ENCODE measurements around the gene RHEBL1.

DNA sequence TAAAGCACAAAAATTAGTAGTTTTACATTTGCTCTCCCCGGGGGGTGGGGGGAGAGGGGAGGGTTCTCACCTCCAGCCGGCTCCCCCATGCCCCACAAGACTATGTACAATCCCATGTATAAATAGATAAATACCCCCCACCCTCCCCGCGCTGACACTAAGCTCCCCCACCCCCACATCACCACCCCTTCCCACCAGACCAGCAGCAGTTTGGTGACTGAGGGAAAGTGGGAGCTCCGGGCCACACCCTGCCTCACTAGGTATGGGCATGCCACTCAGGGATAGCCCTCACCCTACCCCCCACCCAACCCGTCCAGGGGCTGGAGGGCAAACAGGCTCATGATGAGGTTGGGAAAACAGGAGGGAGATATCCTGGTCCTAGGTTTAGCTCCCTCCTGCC, 49.3 kb downstream of the RHEBL1 start:
- TF ChIP-seq, protein P1, sequence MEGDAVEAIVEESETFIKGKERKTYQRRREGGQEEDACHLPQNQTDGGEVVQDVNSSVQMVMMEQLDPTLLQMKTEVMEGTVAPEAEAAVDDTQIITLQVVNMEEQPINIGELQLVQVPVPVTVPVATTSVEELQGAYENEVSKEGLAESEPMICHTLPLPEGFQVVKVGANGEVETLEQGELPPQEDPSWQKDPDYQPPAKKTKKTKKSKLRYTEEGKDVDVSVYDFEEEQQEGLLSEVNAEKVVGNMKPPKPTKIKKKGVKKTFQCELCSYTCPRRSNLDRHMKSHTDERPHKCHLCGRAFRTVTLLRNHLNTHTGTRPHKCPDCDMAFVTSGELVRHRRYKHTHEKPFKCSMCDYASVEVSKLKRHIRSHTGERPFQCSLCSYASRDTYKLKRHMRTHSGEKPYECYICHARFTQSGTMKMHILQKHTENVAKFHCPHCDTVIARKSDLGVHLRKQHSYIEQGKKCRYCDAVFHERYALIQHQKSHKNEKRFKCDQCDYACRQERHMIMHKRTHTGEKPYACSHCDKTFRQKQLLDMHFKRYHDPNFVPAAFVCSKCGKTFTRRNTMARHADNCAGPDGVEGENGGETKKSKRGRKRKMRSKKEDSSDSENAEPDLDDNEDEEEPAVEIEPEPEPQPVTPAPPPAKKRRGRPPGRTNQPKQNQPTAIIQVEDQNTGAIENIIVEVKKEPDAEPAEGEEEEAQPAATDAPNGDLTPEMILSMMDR (conservative IDR thresholded peaks at IDR 0.05; ENCODE audit: low read depth, low read length) = no peak
- no peak for TF ChIP-seq EZH2 (IDR thresholded peaks at IDR 0.05; ENCODE audit: borderline replicate concordance, low read depth, low read length, poor library complexity, severe bottlenecking)

Measured in A673 (cell line).